Glutamatergic neuron (in vitro differentiated cells): ENCODE data around the gene SINHCAF. TPM values are rescaled to one million over a fixed set of nuclear protein-coding genes. Genes with fewer than 3 reads are reported as not detected.
A peak's percentile ranks its signal among the peaks of the same experiment; 100 is the strongest.

Experiments
- DNase-seq: peaks from one replicate; pipeline ENCODE4 v3.0.0; 2022
- H3K27ac Mint-ChIP-seq: one replicate; pipeline ENCODE4 v1.8.0; 2020; ENCODE audit warnings: mild to moderate bottlenecking, mixed read lengths, inconsistent platforms; ENCODE audit not compliant: unreplicated experiment
- H3K27me3 Mint-ChIP-seq: one replicate; pipeline ENCODE4 v1.8.0; 2020; ENCODE audit warnings: mild to moderate bottlenecking, moderate library complexity, mixed read lengths, inconsistent platforms; ENCODE audit not compliant: unreplicated experiment
- H3K36me3 Mint-ChIP-seq: one replicate; pipeline ENCODE4 v1.8.0; 2020; ENCODE audit warnings: mild to moderate bottlenecking, mixed read lengths, inconsistent platforms; ENCODE audit not compliant: unreplicated experiment
- H3K4me1 Mint-ChIP-seq: one replicate; pipeline ENCODE4 v1.8.0; 2020; ENCODE audit warnings: mild to moderate bottlenecking, low read depth, mixed read lengths, inconsistent platforms; ENCODE audit not compliant: unreplicated experiment
- H3K4me3 Mint-ChIP-seq: one replicate; pipeline ENCODE4 v1.8.0; 2020; ENCODE audit warnings: mild to moderate bottlenecking, mixed read lengths, inconsistent platforms; ENCODE audit not compliant: unreplicated experiment
- H3K9me3 Mint-ChIP-seq: one replicate; pipeline ENCODE4 v1.8.0; 2020; ENCODE audit warnings: mild to moderate bottlenecking, moderate library complexity, mixed read lengths, inconsistent platforms; ENCODE audit not compliant: unreplicated experiment
- CTCF ChIP-seq: fragments of 200-600 bp; sonication (generic); IDR thresholded peaks from one replicate; pipeline ENCODE4 v1.5.0; 2021; ENCODE audit not compliant: partially characterized antibody, unreplicated experiment
- total RNA-seq: library from RNA; stranded (reverse); fragmentation: NEBNext Ultra II Directional; extraction: Animal tissue kit (Norgen Biotek cat#: 25700); gene quantifications from one replicate; pipeline ENCODE4 v1.2.1, GENCODE V29; 2021; ENCODE audit not compliant: unreplicated experiment

Gene SINHCAF
- total RNA-seq, 1 donor from 2014 or later = 149 TPM

DNA sequence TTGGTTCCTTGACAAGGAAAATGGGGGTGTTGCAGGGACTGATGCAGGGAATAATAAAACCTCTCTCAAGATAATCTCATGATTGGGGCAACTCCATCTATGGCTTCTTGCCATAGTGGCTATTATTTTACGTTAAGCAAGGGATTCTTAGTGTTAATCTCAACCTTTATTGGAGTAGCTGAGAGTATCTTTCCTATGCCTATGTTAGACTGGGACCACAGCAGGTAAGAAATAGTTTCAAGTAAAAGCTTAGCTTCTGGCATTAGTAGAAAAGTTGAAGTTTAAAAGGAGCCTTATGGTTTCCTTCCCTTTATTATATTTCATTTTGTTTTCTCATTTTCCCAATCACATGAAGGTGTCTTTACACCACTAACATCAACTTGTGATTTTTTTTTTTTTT, 16.7 kb downstream of the SINHCAF start:
- peaks cover 11% of the 10 kb centered on the region for H3K4me1 Mint-ChIP-seq
- peaks cover 1% of the 10 kb centered on the region for H3K9me3 Mint-ChIP-seq
- no peak for TF ChIP-seq CTCF
- peaks cover 2% of the 10 kb centered on the region for H3K27me3 Mint-ChIP-seq
- H3K27ac Mint-ChIP-seq = no peak overlapping the region
- H3K36me3 Mint-ChIP-seq = no peaks in the 10 kb centered on the region
- DNase-seq = no peak
- H3K4me3 Mint-ChIP-seq = no peak overlapping the region

- Mint-ChIP-seq H3K27me3 (peaks cover 2% of the 10 kb centered on the region), H3K9me3 (peaks cover 5% of the 10 kb centered on the region), H3K27ac (no peak overlapping the region), H3K4me1 (peaks cover 15% of the 10 kb centered on the region), H3K4me3 (no peak overlapping the region), H3K36me3 (peaks cover 6% of the 10 kb centered on the region)
- no peak for DNase-seq
- no peak for TF ChIP-seq CTCF
Measured at GRCh38 chr12:31308116-31308515, 17.8 kb downstream of the SINHCAF start.

- H3K27ac Mint-ChIP-seq = no peak overlapping the region
- TF ChIP-seq CTCF = no peak
- H3K4me1 Mint-ChIP-seq = peaks cover 17% of the 10 kb centered on the region
- peaks cover 5% of the 10 kb centered on the region for H3K9me3 Mint-ChIP-seq
- no peak for DNase-seq
- peaks cover 2% of the 10 kb centered on the region for H3K27me3 Mint-ChIP-seq
- no peak overlapping the region for H3K4me3 Mint-ChIP-seq
- H3K36me3 Mint-ChIP-seq = peaks cover 7% of the 10 kb centered on the region
Measured at GRCh38 chr12:31306866-31307265, 19.1 kb downstream of the SINHCAF start.

DNA sequence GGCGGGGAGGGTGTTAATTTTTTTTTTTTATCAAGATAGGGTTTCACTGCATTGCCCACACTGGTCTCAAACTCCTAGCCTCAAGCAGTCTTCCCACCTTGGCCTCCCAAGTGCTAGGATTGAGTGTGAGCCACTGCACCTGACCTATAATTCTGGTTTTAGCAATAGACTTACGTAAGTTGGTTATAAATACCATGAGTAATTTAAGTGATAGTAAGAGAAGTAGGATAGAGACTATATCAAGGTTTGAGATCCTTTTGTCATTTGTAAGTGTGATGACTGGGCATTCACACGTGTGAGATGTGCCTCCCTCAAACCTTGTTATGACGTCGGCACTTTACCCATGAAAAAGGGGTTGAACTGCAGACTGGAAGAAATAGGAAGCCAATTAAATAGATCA, 22.5 kb downstream of the SINHCAF start:
- peaks cover 18% of the 10 kb centered on the region for H3K4me1 Mint-ChIP-seq
- peak overlapping the region; percentile 60 for H3K27ac Mint-ChIP-seq
- no peak for DNase-seq
- H3K27me3 Mint-ChIP-seq = peaks cover 2% of the 10 kb centered on the region
- H3K9me3 Mint-ChIP-seq = peaks cover 5% of the 10 kb centered on the region
- TF ChIP-seq CTCF = no peak
- H3K4me3 Mint-ChIP-seq = no peak overlapping the region
- peaks cover 7% of the 10 kb centered on the region for H3K36me3 Mint-ChIP-seq

DNA sequence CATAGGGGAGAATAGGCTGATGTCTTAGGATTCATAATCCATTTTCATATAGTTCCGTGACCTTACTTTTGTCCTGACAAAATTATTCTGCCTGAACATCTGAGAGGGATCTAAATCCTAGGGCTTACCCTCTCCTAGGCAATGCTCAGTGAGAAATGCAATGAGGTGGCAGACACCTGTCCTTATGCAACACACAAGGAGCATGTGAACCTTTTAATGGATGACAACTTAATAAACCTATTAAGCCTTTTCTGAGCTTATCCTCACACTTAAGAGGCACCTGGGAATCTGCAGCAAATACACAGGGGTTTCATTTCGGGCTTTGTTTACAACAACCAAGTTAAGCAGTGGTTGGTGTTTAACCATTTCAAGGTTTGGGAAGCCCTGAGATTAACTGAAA, 24.6 kb downstream of the SINHCAF start:
- no peak for TF ChIP-seq CTCF
- H3K9me3 Mint-ChIP-seq = peaks cover 5% of the 10 kb centered on the region
- H3K4me1 Mint-ChIP-seq = peaks cover 22% of the 10 kb centered on the region
- DNase-seq = no peak
- H3K36me3 Mint-ChIP-seq = peaks cover 7% of the 10 kb centered on the region
- no peak overlapping the region for H3K4me3 Mint-ChIP-seq
- no peak overlapping the region for H3K27ac Mint-ChIP-seq
- H3K27me3 Mint-ChIP-seq = peaks cover 2% of the 10 kb centered on the region
